Kidney (tissue), 22 donors: Measurements from ENCODE around the gene SMPD2. TPM values are rescaled to one million over a fixed set of nuclear protein-coding genes. Genes with fewer than 3 reads are reported as not detected.

Experiments used
- DNase-seq, 5 donors: peaks; one replicate each; pipeline ENCODE4 v3.0.0-alpha.2; 2013 to 2020
- FAIRE-seq: peaks from 2 replicates; lab custom pipeline; 2012; peaks lifted over from hg19 to GRCh38; lab: Jason Lieb, UNC
- H3K27ac ChIP-seq, 2 donors: one replicate each; pipeline ENCODE4 v1.7.0; 2013; ENCODE audit warnings: low read depth in 2 of 2, low read length in 2 of 2, inconsistent platforms in 1 of 2
- H3K27me3 ChIP-seq: one replicate; pipeline ENCODE4 v1.7.1; 2013; ENCODE audit warnings: low read length, inconsistent platforms; ENCODE audit not compliant: control insufficient read depth, insufficient read depth
- H3K36me3 ChIP-seq, 3 donors: one replicate each; pipeline versions ENCODE4 v1.7.0 to v1.7.1; 2013; ENCODE audit warnings: low read length in 3 of 3, control low read depth in 1 of 3, inconsistent platforms in 1 of 3; ENCODE audit not compliant: insufficient read depth in 3 of 3, control insufficient read depth in 2 of 3
- H3K4me1 ChIP-seq, 3 donors: one replicate each; pipeline versions ENCODE4 v1.7.0 to v1.7.1; 2013; ENCODE audit warnings: low read length in 3 of 3, inconsistent platforms in 1 of 3, low read depth in 1 of 3; ENCODE audit not compliant: control insufficient read depth in 2 of 3, insufficient read depth in 2 of 3
- H3K4me3 ChIP-seq, 3 donors: one replicate each; pipeline versions ENCODE4 v1.7.0 to v1.8.1; 2013; ENCODE audit warnings: low read length in 3 of 3, control low read depth in 1 of 3, inconsistent platforms in 1 of 3
- H3K9ac ChIP-seq, 3 donors: one replicate each; pipeline versions ENCODE4 v1.7.0 to v1.7.1; 2013; ENCODE audit warnings: low read length in 3 of 3, control low read depth in 1 of 3, inconsistent platforms in 1 of 3
- H3K9me3 ChIP-seq, 3 donors: one replicate each; pipeline versions ENCODE4 v1.7.0 to v1.7.1; 2013; ENCODE audit warnings: low read length in 3 of 3, control low read depth in 1 of 3, inconsistent platforms in 1 of 3; ENCODE audit not compliant: control insufficient read depth in 2 of 3, insufficient read depth in 1 of 3
- intact Hi-C: fragments of 100-400 bp; cut with DNase I; formaldehyde crosslinking; loops from one replicate; pipeline ENCODE4 v1.11.1; 2022
- long read RNA-seq, 10 donors: library from polyadenylated mRNA in 1 of 10; unstranded in 1 of 10; transcript quantifications; one replicate each; pipeline ENCODE4 v2.0.0 and lab custom pipeline, GENCODE V29; 2021 to 2026
- polyA plus RNA-seq: library from polyadenylated mRNA; stranded (reverse); fragments of 350-450 nt; fragmentation: Illumina TruSeq; extraction: RNeasy Lipid Tissue Mini Kit (QIAGEN cat#74804); gene quantifications from one replicate; pipeline ENCODE4 v1.2.3, GENCODE V29; 2014; ENCODE audit warnings: low read depth, low replicate concordance; ENCODE audit not compliant: insufficient read depth
- total RNA-seq: library from RNA; stranded (reverse); fragmentation: NEBNext Ultra II Directional; extraction: Animal tissue kit (Norgen Biotek cat#: 25700); gene quantifications from one replicate; pipeline ENCODE4 v1.2.1, GENCODE V29; 2021
- TF ChIP-seq, protein P1 (sequence below): IDR thresholded peaks from 3 replicates; pipeline ENCODE4 v1.5.1; 2012; ENCODE audit warnings: mild to moderate bottlenecking, moderate library complexity, borderline replicate concordance; ENCODE audit not compliant: insufficient read depth; ENCODE audit errors: extremely low read depth
- donor health status: control.
- donor health status: control.
- donor health status: control.
- donor health status: control.
- donor health status: control.
- donor health status: DM: yes; HTN: yes; CAD: no.
- donor health status: Normal renal cell carcinoma (clear cell type).

SMPD2 gene
- total RNA-seq = 17.4 TPM
- polyA plus RNA-seq = 14.7 TPM
- long read RNA-seq, donor 1, partial matches to known transcripts = 0 of 1 reads
- long read RNA-seq, donor 1, other reads (novel, unspliced or antisense) = 0 of 1 reads
- long read RNA-seq, donor 2, transcript SMPD2-201 (10 exons, 1,645 nt) = major isoform, 6 of 7 reads
- long read RNA-seq, donor 2, partial matches to known transcripts = 0 of 7 reads
- long read RNA-seq, donor 2, other reads (novel, unspliced or antisense) = 0 of 7 reads
- long read RNA-seq, donor 3, partial matches to known transcripts = 0 of 1 reads
- long read RNA-seq, donor 3, other reads (novel, unspliced or antisense) = 0 of 1 reads
- long read RNA-seq, donor 4, transcript SMPD2-201 (10 exons, 1,645 nt) = major isoform, 5 of 6 reads
- long read RNA-seq, donor 4, partial matches to known transcripts = 0 of 6 reads
- long read RNA-seq, donor 4, other reads (novel, unspliced or antisense) = 0 of 6 reads
- long read RNA-seq, donor 5 = 0 reads
- long read RNA-seq, donor 6, partial matches to known transcripts = 0 of 3 reads
- long read RNA-seq, donor 6, other reads (novel, unspliced or antisense) = 0 of 3 reads
- long read RNA-seq, donor 7, transcript SMPD2-201 (10 exons, 1,645 nt) = major isoform, 12 of 31 reads
- long read RNA-seq, donor 7, partial matches to known transcripts = 3 of 31 reads
- long read RNA-seq, donor 7, other reads (novel, unspliced or antisense) = 16 of 31 reads
- long read RNA-seq, donor 8, partial matches to known transcripts = 0 of 5 reads
- long read RNA-seq, donor 8, other reads (novel, unspliced or antisense) = 0 of 5 reads
- long read RNA-seq, donor 9, partial matches to known transcripts = 0 of 1 reads
- long read RNA-seq, donor 9, other reads (novel, unspliced or antisense) = 0 of 1 reads
- long read RNA-seq, donor 10, partial matches to known transcripts = 0 of 1 reads
- long read RNA-seq, donor 10, other reads (novel, unspliced or antisense) = 0 of 1 reads

DNA sequence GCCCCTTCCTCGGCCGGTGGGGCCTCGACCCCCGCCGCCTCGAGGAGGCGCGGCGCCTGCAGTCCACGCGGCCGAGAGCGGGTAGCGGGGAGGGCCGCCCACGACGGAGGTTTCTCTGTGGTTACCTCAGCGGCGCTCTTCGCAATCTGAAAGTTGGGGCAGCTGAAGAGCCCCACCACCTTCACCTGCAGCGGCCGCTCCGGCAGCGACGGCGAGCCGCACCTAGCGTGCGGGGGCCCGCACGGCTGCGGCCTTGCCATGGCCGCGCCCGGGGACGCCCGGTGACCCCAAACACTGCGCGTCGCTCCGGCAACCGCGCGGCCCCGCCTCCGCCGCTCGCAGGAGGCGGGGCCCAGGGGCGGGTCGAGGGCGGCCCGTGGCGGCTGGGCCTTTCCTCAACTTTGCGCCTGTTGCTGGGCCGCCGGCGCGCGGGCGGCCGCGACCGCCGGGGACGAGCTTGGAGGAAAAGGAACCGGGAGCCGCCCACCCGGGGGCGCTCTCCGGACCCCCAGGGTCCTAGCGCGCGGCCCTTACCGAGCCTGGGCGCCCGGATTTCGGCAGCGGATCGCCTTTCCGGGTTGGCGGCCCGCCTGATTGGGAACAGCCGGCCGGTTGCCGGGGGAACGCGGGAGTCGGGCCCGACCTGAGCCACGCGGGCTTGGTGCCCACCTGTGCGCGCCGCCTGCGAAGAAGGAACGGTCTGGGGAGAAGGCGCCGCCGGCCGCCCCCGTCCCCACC, at the start of gene SMPD2, which contains the start of gene PPIL6:
Gene SMPD2 (plus strand): TSS at position 394 of the 738 bp plus-strand sequence. CDS start 398 bp downstream, outside the sequence.
Gene PPIL6 (minus strand): TSS at position 298 of the 738 bp plus-strand sequence. CDS start 38 bp downstream, at position 260.
- H3K27ac ChIP-seq = peak within 1 kb of the TSS; percentile 75 to 78
- H3K27me3 ChIP-seq = no peaks in the 10 kb centered on the region
- intact Hi-C loops = no loop called here
- no peaks in the 10 kb centered on the region for H3K9me3 ChIP-seq
- DNase-seq = peak; percentile 95 to 98 (median 96)
- peaks cover 0 to 12% (median 7%) of the 10 kb centered on the region in 3 donors for H3K4me1 ChIP-seq
- H3K9ac ChIP-seq = peak within 1 kb of the TSS; percentile 65 to 90 (median 71)
- no peak for FAIRE-seq
- H3K36me3 ChIP-seq = peaks cover 0 to 9% (median 5%) of the 10 kb centered on the region in 3 donors
- TF ChIP-seq, protein P1, sequence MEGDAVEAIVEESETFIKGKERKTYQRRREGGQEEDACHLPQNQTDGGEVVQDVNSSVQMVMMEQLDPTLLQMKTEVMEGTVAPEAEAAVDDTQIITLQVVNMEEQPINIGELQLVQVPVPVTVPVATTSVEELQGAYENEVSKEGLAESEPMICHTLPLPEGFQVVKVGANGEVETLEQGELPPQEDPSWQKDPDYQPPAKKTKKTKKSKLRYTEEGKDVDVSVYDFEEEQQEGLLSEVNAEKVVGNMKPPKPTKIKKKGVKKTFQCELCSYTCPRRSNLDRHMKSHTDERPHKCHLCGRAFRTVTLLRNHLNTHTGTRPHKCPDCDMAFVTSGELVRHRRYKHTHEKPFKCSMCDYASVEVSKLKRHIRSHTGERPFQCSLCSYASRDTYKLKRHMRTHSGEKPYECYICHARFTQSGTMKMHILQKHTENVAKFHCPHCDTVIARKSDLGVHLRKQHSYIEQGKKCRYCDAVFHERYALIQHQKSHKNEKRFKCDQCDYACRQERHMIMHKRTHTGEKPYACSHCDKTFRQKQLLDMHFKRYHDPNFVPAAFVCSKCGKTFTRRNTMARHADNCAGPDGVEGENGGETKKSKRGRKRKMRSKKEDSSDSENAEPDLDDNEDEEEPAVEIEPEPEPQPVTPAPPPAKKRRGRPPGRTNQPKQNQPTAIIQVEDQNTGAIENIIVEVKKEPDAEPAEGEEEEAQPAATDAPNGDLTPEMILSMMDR = peak; percentile 18
- H3K4me3 ChIP-seq = peak within 1 kb of the TSS; percentile 74 to 83 (median 81)

- H3K4me3 ChIP-seq = no peak overlapping the region
- no peak overlapping the region for H3K9ac ChIP-seq
- no peak overlapping the region for H3K27ac ChIP-seq
- H3K36me3 ChIP-seq = no peaks in the 10 kb centered on the region
- H3K9me3 ChIP-seq = no peaks in the 10 kb centered on the region
- DNase-seq (no peak), FAIRE-seq (no peak)
- intact Hi-C loops = no loop called here
- H3K27me3 ChIP-seq = no peaks in the 10 kb centered on the region
- TF ChIP-seq, protein P1 = no peak
- H3K4me1 ChIP-seq = no peaks in the 10 kb centered on the region
These were observed 47.2 kb upstream of the SMPD2 start for GRCh38 chr6:109393157-109393885.

DNA sequence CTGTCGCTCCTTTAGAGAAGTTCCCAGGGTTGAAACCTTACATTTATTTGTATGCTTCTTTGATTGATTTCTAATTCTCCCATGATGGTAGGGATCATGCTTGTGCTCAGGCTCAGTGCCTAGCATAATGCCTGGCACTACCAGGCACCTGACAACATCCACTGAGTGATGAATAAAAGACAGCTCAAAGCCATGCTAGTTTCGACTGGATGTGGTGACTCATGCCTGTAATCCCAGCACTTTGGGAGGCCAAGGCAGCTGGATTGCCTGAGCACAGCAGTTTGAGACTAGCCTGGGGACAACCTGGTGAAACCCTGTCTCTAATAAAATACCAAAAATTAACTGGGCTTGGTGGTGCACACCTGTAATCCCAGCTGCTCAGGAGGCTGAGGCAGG, 46.6 kb upstream of the SMPD2 start:
- H3K4me3 ChIP-seq = no peak overlapping the region
- H3K36me3 ChIP-seq = no peaks in the 10 kb centered on the region
- FAIRE-seq = no peak
- no peaks in the 10 kb centered on the region for H3K27me3 ChIP-seq
- no peak overlapping the region for H3K9ac ChIP-seq
- H3K9me3 ChIP-seq = no peaks in the 10 kb centered on the region
- H3K27ac ChIP-seq = no peak overlapping the region
- no peaks in the 10 kb centered on the region for H3K4me1 ChIP-seq
- DNase-seq = no peak
- intact Hi-C loops = no loop called here
- TF ChIP-seq, protein P1 = no peak
